Left renal pelvis (tissue), 4 donors: ENCODE measurements around the gene HSDL1. TPM values are rescaled to one million over a fixed set of nuclear protein-coding genes. Genes with fewer than 3 reads are reported as not detected.

Experiments
- DNase-seq, 4 donors: peaks; one replicate each; pipeline ENCODE4 v3.0.0-alpha.2; 2013; ENCODE audit warnings: low read depth in 4 of 4, low spot score in 3 of 4
- polyA plus RNA-seq, 4 donors: library from polyadenylated mRNA; unstranded; fragments of 120-200 nt; gene quantifications; one replicate each; pipeline ENCODE4 v1.2.1, GENCODE V29; 2013; ENCODE audit not compliant: insufficient read length in 4 of 4

Gene HSDL1
- polyA plus RNA-seq, 4 donors = 36.6 to 51.1 (median 48.6) TPM

DNA sequence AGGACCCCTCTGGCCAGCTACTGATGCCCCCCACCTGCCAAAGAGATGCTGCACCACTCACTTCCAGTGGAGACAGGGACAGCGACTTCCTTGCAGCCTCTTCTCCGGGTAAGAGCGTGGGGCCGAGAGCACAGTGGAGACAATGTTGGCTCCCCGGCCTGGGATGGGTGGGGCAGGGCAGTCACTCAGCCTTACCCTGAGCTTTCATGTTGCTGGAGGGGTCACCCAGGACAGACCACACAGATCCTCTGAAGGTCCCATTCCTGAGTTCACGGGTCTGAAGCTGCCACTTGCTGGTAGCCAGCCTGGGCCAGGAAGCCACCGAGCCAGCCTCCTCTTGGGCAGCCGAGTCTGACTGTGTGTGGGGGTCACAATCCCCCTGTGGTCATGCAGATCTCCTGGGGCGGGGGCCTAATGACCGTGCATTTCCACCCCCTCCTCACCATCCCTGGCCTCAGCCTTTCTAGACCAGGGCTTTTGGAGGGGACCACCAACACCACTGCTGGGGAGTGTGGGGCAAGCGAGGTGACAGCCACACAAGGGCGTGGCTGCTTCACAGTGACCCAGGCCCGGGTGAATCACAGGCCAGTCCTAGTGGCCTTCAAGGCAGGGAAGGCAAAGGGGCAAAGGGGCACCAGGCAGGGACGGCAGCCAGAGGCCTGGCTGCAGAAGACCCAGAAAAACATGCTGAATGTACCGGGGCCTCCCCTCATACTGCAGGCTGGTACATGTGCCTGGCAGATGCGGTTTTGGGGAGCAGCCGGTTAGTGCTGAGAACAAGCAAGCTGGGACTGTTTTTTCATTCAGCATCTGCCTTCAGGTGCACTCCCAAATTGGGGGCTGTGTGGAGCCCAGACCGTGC is 31.4 kb upstream of the HSDL1 start:
- no peak for DNase-seq

DNA sequence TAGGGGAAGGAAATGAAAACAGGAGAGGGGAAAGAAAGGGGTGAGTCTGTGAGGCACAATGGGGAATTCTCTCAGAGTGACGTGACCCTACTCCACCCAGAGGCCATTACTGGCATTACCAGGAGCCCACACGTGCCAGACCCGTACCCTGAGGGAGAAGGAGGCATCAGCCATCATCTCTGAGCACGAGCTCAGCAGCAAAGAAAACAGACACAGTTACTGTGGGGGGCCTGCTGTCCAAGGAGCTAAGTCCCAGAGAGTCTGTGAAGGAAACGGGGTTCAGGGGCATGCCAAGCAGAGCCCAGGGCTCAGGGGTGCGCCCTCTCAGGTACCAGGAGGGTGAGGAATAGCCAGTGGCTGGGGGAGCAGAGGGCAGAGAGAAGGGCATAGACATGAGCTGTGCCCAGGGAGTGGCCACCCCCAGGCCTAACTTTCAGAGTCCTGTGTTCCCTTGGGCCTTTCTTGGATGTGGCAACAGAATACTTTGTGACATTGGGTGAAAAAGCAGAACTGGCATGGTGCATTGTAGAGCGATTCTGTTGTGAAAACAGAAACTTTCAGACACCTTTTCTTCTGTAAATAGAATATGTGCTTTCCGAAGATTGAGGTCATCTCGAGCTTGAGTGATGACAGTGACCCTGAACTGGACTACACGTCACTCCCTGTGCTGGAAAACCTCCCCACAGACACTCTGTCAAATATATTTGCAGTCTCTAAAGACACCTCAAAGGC is 30.5 kb upstream of the HSDL1 start:
- DNase-seq = no peak

DNA sequence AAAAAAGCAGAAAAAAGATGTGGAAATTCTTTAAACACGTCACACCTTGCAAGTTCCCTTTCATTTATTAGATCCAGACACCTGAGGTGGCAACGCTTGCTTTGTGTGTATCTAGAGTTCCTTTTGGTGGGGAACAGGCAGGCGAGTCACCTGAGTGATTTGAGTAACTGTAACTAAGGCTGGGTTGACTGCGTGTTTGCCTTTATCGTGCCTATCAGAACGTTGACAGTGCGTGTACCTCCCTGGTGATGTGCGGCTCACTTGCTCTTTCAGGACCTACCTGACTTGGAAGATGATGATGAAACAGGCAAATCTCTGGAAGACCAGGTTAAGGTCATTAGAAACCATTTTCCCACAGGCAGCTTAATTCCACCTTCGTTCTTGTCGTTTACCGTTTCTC is 29.4 kb upstream of the HSDL1 start:
- no peak for DNase-seq

DNA sequence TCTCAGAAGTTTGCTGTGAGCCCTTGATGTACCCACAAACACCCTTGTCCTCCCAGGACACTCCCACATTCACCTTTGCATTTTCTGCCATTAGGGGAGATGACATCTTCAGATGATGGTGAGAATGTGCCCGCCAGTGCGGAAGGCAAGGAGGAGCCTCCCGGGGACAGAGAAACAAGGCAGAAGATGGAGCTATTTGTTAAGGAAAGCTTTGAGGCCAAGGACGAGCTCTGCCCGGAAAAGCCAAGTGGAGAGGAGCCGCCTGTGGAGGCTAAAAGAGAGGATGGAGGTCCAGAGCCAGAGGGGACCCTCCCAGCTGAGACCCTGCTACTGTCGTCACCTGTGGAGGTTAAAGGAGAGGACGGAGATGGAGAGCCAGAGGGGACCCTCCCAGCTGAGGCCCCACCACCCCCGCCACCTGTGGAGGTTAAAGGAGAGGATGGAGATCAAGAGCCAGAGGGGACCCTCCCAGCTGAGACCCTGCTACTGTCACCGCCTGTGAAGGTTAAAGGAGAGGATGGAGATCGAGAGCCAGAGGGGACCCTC is 24.9 kb upstream of the HSDL1 start:
- DNase-seq = no peak

DNA sequence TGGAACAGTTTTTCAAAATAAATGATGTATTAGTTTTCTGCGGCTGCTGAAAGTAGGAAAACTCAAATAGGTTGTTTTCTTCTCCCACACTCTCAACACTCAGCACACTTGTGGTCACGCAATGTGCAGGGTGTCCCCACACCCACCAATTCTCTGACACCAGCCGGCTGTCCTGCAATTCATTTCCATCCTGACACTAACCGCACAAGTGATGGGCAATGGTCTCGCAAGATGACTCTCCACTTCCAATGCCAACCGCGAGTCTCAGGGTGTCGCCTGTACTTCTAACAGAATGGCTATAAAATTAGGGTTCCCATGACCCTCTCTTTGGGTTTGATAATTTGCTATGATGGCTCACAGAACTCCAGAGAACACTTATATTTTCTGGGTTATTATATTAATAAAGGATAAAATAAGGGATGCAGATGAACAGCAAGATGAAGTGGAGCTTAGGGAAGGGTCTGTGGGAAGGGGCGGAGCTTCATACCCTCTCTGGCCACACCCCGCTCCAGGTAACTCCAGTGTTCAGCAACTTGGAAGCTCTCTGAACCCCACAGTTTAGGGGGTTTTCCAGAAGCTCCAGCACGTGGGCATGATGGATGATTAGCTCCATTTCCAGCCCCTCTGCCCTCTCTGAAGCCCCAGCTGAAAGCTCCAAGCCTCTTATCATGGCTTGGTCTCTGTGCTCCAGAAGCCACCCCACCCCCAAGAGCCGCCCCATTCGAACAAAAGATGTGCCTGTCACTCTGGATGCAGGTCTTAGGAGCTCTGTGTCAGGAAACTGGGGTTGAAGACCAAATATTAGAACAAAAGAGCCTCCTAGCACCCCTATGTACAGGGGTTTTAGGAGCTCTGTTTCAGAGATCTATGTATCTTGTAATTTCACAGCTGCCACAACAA is 22.1 kb upstream of the HSDL1 start:
- DNase-seq = no peak

DNA sequence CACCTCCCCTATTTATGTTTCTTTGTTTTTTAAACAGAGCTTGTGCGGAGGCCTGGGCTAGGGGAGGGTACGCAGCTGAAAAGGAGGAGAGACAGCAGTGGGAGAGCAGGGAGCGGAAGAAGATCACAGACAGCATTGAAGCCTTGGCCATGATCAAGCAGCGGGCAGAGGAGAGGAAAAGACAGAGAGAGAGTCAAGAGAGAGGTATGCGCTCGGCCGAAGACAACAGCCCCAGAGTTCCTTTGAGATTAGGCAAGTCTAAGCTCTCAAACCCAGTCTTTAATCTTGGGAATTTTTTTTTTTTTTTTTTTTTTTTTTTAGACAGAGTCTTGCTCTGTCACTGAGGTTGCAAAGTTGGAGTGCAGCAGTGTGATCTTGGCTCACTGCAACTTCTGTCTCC is 20.8 kb upstream of the HSDL1 start:
- no peak for DNase-seq

DNA sequence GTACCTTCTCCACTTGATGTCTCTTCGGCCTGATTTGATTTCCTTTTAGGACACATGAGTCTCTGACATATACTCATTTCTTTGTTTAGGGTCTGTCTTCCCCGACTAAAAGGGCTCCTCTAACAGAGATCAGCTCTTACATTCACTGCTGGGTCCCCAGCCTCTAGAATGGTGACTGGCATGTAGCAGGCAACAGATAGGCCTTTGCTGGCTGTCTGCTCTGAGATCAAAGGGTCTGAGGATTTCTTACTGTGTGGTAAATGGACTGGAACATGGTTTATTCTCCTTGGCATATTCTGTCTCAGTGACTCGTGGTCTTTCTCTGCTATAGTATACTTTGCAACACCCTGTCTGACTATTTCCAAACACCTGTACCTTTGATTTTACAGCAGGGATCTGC is 16.8 kb upstream of the HSDL1 start:
- DNase-seq = no peak

DNA sequence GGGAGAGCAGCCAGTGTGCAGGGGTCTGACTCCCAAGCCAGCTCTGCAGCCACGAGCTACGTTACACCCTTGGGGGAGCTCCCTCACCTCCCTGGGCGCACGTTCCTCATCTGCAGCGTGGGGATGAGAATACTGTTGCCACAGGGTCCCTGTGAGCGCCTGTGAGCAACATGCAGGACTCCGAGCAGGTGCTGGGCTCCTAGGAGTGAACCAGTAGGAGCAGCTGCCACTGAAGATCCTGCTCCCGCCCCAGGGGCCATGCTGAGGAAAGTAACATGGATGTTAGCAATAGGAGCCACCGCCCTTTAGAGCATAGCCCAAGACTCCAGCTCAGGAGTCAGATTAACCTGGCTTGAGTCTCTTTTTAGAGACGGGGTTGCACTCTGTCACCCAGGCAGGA is 16.1 kb upstream of the HSDL1 start:
- DNase-seq = no peak

DNA sequence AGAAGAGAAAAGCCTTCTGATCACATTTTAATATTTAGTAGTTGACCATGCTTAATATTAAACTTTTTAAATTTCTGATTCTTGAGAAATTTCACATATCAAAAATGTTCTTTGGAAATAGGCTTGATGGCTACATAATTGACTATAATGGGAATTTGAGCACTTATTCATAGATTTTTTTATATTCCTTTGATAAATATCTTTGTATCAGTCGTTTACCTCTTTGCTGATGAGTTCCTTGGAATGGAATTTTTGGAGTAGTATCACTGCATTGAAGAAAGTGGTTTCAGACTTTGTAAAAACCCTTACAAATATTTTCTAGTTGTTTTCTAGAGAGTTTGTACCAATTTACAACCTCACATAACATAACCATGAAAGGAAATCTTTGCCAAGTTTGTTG is 14.8 kb upstream of the HSDL1 start:
- no peak for DNase-seq

DNA sequence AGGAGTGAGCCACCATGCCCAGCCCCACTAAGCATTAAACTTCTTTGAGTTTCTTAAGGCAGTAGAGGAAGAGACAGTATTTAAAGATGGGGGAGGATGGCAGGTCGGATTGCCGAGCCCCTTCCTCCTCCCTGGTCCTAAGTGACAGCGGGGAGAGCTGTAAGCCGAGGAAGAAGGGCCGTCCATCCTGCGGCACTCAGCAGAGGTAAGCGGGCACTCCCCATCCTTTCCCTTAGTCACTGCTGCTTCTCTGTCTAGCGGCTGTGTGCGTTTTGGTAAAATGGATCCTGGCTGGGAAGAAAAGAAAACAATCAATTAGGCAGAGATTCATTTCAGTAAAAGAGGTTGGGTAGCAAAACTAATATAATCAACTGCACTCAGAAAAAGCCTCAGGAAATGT is 14.0 kb upstream of the HSDL1 start:
- no peak for DNase-seq

DNA sequence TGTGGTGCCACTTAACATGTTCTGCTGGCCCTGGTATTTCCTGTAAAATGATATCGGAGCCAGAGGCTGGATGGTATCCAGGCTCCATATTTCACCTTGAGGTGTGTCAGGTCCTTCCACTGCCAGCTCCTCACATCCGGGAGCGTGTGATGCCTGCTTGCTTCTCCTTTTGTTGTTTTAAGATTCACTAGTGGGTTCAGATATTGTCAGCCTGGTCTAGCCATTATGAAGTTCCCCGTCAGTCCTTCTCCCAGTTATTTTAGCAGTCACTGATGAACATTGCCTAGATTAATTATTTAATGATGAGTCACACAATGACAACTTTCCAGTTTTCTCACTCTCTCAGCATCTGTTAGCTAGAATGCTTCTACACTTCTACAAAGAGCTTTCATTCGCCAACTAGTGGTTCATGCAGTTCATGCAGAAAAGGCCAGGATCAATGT is 11.4 kb upstream of the HSDL1 start:
- no peak for DNase-seq

DNA sequence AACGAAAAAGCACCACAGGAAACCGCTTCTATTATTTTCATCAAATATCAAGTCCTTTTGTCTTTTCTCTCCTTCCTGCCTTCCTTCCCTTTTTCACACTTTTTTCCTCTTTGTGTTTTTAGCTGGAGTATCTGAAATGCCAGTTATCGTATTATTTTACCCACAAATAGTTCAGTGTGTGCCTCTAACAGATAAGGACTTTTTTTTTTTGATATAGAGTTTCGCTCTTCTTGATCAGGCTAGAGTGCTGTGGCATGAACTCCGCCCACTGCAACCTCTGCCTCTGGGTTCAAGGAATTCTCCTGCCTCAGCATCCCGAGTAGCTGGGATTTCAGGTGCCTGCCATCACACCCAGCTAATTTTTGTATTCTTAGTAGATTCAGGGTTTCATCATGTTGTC is 10.8 kb upstream of the HSDL1 start:
- DNase-seq = no peak

DNA sequence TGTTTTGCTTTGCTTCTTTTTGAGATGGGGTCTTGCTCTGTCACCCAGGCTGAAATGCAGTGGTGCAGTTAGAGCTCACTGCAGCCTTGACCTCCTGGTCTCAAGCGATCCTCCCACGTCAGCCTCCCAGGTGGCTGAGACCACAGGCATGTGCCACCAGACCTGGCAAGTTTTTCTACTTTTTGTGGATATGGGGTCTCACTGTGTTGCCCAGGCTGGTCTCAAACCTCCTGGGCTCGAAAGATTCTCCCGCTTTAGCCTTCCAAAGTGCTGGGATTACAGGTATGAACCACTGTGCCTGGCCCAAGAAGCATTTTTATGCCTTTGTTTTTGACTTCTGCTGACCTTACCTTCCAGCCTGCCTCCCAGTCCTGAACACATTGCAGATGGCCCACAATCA is 10.2 kb upstream of the HSDL1 start:
- DNase-seq = no peak

DNA sequence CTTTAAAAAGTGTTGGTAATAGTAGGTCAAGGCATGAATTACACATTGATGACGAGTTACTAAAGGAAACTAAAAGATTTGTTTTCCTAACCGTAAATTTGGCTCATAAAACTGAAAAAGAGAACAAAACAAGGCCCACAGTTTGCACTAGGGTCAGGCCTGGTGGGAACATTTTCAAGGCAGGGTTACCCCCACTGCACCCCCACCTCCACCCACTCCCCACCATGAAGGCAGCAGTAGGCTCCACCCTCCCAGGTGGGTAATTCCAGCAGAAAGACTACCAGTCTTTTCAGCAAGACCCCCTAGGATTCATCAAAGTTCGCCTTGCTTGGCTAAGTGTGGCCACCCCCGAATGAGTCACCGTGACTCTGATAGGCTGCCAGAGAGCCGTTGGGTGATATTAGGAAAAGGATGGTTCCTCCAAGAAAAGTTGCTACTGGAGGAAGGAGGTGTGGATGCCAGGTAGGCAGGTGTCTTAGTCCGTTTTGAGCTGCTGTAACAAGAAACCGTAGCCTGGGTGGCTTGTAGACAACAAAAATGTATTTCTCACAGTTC is 8.8 kb upstream of the HSDL1 start:
- DNase-seq = no peak

DNA sequence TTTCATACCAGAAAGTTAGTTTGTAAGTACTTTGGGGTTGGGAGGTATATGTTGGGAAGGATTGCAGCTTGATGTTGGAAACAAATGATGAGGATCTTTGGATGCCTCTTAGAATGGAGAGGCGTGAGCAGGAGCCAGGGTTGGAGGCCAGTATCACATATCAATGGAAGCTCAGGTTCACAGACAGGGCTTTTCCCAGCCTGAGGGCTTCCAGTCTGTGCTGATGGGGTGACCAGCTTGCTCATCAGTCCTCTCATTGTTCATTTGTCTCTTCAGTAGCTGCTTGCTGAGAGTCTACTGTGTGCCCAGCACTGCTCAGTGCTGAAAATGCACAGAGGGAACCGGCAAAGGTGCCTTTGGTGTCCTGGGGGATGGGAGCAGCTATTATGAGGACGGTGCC is 5.9 kb upstream of the HSDL1 start:
- no peak for DNase-seq

DNA sequence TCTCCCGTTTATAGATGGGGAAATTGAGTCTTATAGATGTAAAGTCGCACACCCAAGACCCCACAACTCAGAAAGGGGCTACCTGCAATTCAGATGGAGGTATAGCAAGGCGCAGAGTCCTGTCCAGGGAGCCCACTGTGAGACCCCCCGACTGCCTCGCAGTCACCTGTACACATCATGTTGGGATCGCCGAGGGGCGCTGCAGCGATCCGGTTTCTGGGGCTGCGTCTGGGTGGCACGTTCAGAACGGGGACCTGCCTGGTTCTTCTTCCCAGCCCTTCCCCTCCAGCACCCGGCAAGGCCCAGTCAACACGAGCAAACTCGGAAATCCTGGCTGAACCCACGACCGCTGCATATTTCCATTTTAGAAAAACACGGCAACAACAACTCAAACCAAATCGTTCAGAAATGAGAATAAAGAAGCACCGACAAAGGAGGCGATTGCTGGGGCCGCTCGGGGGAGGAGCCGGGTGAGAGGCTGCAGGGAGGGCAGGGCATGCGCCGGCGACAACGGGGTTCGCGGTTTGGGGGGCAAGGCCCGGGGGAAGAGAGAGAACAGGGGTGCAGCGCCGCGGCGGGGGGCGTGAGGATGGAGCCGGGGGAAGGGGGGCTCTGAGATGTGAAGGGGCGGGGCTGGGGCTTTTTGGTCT is 643 bp downstream of the HSDL1 start:
- no peak for DNase-seq

DNA sequence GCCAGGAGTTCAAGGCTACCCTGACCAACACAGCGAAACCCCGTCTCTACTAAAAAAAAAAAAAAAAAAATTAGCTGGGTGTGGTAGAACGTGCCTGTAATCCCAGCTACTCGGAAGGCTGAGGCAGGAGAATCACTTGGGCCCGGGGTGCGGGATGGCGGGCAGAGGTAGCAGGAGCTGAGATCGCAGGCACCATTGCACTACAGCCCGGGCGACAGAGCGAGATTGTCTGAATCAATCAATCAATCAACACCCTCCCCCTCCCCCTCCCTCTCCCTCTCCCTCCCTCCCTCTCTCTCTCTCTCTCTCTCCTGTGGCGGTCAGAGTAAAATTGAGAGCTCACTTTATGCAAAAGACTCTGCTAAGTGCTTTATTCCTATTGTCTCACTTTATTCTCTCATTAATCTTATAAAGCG is 1.2 kb downstream of the HSDL1 start:
- no peak for DNase-seq

DNA sequence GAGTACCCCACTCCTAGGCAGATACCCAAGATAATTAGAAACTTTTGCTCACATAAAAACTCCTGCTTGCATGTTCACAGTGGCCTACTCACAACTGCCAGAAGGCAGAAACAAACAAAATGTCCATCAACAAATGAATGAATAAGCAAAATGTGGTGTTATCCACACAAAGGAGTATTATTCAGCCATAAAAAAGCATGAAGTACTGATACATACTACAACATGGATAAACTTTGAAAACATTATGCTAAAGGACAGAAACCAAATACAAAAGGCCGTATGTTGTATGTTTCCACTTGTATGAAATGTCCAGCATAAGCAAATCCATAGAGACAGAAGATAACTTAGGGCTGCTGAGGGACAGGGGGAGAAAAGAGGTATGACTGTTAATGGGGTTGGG is 1.9 kb downstream of the HSDL1 start:
- no peak for DNase-seq

DNA sequence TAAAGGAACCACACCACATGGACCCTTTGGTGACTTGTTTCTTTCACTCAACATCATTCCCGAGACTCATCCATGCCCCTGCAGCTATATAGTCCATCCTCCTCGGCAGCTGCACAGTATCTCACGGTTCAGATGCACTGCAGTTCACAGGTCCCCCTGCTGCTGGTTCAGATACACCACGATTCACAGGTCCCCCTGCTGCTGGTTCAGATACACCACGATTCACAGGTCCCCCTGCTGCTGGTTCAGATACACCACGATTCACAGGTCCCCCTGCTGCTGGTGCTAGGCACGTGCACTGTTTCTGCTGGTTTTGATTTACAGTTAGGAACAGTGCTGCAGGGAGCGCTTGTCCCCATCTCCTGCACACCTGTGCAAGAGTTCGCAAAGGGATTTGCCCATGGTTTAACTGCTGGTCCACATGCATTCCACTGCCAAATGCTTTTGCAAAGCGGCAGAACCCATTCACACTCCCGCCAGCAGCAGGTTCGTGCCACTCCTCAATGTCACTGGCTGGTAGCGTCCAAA is 3.8 kb downstream of the HSDL1 start:
- no peak for DNase-seq
